Left colon (tissue), 2 donors: Measurements from ENCODE around the gene KIDINS220. TPM values are rescaled to one million over a fixed set of nuclear protein-coding genes. Genes with fewer than 3 reads are reported as not detected.

Experiments used
- ATAC-seq: fragments of 200-7000 bp; cut with Tn5 transposase; one replicate; pipeline ENCODE4 v1.9.1; 2020; ENCODE audit warnings: mild to moderate bottlenecking, moderate library complexity
- DNase-seq, 2 donors: peaks; one replicate each; pipeline ENCODE4 v3.0.0-alpha.2; 2020
- intact Hi-C, 2 donors: fragments of 100-400 bp; cut with DNase I in 1 of 2; cut with micrococcal nuclease in 1 of 2; formaldehyde crosslinking; loops; one replicate each; pipeline versions ENCODE4 v1.11.2 to v1.14.0; 2022; cut with DNase I, micrococcal nuclease
- total RNA-seq, 2 donors: library from RNA; stranded (reverse); fragmentation: NEBNext Ultra II Directional; extraction: Animal tissue kit (Norgen Biotek cat#: 25700); gene quantifications; one replicate each; pipeline ENCODE4 v1.2.1, GENCODE V29; 2021
- donor health status: DM: no; HTN: no; CAD: no.
- donor health status: DM: yes; HTN: yes; CAD: no.

The KIDINS220 gene
- total RNA-seq, 2 donors from 2014 or later = 46.5 to 48.0 TPM

GRCh38 chr2:8682719-8683667 is 154.4 kb downstream of the KIDINS220 start:
- intact Hi-C loops = no loop called here
- no peak for ATAC-seq
- DNase-seq = peak in 1 of 2 donors; percentile 67

- peak; percentile 100 for DNase-seq
- intact Hi-C loops = no loop called here
- peak; percentile 57 for ATAC-seq
These were observed 155.4 kb downstream of the KIDINS220 start, which contains the start of gene ID2 for GRCh38 chr2:8681786-8682692. TSS of gene ID2 (plus strand) at chr2:8682056. CDS start at chr2:8682166, 110 bp downstream.

- intact Hi-C loops = no loop called here
- ATAC-seq = peak; percentile 5
These were observed 156.3 kb downstream of the KIDINS220 start for GRCh38 chr2:8680822-8681760.

GRCh38 chr2:8679827-8680731 is 157.3 kb downstream of the KIDINS220 start:
- ATAC-seq = peak; percentile 31
- peak; percentile 69 to 84 for DNase-seq
- intact Hi-C loops = no loop called here

More at GRCh38 chr2:8680822-8681760, 156.3 kb downstream of the KIDINS220 start:
- peak; percentile 62 to 78 for DNase-seq

- no peak for DNase-seq
- ATAC-seq = no peak
- intact Hi-C loops = no loop called here
These were observed 157.9 kb downstream of the KIDINS220 start for GRCh38 chr2:8679567-8679826.

Other genes with a start within 250 kb of the KIDINS220 start
- gene ID2, start 155.6 kb downstream of the KIDINS220 start, total RNA-seq = 100 to 1,000 TPM; 145 to 183 TPM
- 10 to 100 TPM; 67.0 to 73.8 TPM for gene MBOAT2, start 166.1 kb upstream of the KIDINS220 start, total RNA-seq